ENCODE measurements around the gene OGFOD1.
"Not testable (repeated sequence)": the region's sequence is repeated elsewhere in the genome, so short reads cannot be mapped to it uniquely, and the experiment has no call there.

OGFOD1 gene

DNA sequence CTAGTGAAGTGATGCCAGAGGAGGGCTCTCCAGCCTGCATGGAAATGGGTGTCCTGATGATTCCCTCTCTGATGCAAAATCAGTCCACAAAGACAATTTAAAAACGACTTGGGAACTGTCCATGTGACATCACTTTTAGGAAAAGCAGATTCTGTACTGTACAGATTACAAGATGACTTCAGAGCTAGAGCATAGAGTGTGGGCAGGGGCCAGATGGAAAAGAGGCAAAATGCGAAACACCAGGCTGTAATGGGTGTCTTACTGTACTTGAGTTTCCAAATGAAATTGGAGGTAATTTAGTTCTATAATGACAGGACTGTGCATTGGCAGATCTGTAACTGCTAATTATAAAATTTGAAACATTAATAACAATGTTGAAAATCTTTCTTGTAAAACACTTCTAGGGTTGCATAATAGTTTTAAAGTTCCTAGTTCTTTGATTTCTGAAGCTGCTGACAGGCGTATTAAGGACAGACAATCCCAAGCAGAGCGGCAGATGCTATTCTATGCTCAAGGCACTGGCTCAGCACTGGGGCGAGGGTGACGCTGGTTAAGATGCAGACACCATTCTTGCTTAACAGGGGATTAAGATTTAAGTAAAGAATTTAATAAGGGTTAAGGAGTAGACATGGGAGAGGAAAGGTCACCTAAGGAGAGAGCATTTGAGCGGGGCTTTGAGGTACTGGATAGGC lies 29.6 kb downstream of the OGFOD1 start:
- DNase-seq (ENCODE audit: low spot score), result no peak

DNA sequence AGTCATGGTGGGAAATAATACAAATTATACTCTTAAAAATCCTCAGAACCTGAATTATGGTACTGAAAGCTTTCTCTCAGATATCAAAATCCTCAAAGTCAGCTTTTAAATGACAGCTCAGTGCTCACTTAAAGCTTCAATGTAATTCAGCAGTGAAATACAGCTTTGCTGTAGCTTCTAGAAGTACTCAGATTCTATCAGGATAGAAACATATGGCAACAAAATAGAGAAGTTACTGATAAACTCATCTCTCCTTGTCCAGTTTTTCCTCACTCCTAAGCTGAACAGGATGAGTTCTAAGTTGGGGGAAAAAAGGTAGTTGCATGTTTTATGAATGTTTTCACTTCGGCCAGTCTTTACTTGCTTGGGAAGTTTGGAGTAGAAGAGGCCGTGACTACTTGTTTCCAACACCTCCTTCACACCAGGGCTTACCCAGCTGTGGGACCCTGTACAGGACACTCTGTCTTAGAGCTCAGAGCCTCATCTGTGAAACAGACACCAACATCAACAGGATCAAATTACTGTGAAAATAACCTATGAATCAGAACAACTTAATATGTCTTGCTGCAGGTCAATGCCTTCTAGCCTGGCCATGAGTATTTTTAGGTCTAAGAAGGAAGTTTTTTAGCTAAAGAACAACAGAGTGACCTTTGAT lies 30.2 kb downstream of the OGFOD1 start:
- no peak for DNase-seq (ENCODE audit: low spot score)

DNA sequence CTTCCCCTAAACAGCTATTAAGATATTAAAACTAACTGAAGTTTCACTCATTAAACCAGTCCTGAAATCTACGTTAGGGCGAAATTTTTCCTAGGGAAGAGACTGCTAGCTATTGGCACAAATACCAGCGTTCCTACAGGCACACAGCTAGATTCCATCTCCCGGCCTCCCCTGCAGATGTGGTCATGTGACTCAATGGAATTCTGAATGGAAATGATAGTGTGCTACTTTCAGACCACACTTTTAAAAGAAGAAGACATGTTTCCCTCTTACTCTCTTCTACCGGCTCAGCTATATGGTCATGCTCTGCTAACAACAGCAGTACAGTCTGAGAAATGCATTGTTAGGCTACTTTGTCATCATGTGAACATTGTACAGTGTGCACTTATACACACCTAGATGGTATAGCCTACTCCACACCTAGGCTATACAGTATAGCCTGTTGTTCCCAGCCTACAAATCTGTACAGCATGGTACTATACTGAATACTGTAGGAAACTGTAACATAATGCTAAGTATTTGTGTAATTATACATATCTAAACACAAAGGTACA lies 31.4 kb downstream of the OGFOD1 start:
- DNase-seq (ENCODE audit: low spot score), result no peak

DNA sequence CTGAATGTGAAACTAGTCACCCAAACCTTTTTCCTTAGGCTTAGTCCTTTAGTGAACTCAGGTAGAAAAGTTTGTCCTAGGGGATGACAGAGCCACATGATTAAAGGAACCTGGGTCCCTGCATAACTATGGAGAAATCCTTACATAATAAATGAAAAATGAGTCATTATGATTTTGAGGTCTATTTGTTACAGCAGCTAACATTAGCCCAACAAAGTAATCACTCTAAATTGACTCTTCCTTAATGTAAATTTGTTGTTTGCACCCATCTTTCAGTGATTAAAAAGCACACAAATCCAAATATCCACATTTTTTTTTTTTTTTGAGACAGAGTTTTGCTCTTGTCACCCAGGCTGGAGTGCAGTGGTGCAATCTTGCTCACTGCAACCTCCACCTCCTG lies 32.0 kb downstream of the OGFOD1 start:
- no peak for DNase-seq (ENCODE audit: low spot score)

DNA sequence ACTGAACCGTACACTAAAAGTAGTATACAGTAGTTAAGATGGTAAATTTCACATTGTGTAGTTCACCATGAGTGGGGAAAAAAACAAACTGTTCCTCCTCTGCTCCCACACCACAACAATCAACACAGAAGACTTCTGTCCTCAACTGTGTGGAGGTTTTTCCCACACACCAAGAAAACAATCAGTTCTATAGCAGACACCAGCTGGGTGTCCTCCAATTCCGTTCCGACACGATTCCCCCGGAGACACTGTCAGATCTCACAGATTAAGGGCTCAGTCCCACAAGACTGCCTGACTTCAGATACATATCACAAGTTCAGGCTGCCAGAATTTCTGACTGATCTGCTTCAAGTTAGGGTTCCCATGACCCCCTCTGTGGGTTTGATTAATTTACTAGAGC lies 36.7 kb downstream of the OGFOD1 start:
- DNase-seq (ENCODE audit: low spot score), result no peak

- not testable (repeated sequence) for DNase-seq (ENCODE audit: low spot score)
Observed at GRCh38 chr16:56488868-56489267, 37.5 kb downstream of the OGFOD1 start.

GRCh38 chr16:56491657-56492261 lies 40.4 kb downstream of the OGFOD1 start:
- DNase-seq (ENCODE audit: low spot score), result no peak

- no peak for DNase-seq (ENCODE audit: low spot score)
Observed at GRCh38 chr16:56493126-56493525, 41.8 kb downstream of the OGFOD1 start.

DNA sequence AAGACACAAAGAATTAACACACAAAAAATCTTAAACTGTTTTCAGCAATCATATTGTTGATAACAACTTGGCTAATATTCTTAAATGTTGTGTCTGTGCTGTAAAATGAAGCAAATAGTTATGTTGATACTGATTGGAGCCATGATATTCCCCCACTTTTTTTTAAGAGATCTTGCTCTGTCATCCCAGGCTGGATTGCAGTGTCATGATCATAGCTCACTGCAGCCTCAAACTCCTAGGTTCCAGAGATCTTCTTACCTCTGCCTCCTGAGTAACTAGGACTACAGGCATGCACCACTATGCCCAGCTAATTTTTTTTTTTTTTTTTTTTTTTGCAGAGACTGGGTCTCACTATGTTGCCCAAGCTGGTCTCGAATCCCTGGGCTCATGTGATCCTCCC lies 42.5 kb downstream of the OGFOD1 start:
- DNase-seq (ENCODE audit: low spot score), result no peak

DNA sequence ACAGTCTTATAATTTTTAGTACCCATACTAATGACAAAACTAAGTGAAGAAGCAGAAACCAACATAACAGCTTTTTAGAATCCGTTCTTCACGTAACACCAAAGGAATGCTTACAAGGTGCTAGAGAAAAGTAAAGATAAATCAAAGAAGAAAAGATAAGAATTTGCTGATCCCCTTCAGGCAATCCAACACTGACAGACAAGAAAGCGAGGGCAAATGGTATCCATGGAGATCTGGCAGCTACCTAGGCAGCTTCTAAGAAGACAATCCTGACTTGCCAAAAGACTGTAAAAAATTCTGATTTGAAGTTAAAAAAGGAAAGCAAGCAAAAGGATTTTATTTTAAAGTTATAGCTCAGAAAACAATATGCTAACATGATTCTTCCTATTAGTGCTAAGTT lies 53.8 kb downstream of the OGFOD1 start:
- DNase-seq (ENCODE audit: low spot score), result no peak

GRCh38 chr16:56506941-56507340 lies 55.6 kb downstream of the OGFOD1 start:
- no peak for DNase-seq (ENCODE audit: low spot score)

DNA sequence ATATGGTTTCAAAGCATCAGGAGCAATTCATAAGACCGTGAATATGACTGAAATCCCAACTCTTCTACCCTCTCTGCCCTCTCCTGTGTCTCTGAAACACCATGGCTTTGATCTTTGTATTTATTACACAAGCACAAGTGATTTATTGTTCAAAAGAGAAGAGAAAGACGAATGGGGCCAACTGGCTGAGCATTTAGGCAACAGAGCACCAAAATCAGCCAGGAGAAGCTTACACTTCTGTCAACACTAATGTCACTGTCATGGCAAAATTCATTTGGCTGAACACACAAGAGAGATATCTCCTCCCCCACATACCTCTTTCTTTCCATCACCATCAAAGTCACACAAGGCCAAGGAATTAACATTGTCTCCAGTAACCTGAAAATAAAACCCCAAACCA lies 59.2 kb downstream of the OGFOD1 start:
- no peak for DNase-seq (ENCODE audit: low spot score)

DNA sequence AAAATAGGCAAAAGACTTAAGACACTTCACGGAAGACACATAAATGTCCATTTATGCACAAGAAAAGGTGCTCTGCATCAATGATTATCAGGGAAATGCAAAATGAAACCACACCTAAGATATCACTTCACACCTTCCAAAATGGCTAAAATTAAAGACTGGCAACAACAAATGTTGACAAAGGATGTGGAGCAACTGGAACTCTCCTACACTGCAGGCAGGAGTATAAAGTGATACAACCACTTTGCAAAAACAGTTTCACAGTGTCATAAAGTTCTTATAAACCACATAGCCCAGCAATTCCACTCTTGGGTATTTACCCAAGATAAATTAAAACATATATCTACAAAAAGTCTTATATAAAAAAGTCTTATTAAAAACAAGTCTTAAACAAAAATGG lies 60.7 kb downstream of the OGFOD1 start:
- no peak for DNase-seq (ENCODE audit: low spot score)

DNA sequence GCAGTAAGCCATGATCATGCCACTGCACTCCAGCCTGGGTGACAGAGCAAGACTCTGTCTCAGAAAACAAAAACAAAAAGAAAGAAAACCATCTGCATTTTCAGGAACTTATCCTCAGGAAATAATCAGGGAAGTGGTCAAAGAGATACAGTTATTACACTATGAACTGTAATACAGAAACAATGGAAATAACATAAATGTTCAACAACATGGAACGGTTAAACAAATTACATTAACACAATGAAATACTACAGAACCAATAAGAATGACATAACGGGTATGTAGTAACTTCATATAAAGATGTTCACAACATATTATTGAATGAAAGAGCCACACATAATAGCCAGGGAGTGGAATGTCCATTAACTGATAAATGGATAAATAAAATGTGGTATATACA lies 61.7 kb downstream of the OGFOD1 start:
- DNase-seq (ENCODE audit: low spot score), result no peak

DNA sequence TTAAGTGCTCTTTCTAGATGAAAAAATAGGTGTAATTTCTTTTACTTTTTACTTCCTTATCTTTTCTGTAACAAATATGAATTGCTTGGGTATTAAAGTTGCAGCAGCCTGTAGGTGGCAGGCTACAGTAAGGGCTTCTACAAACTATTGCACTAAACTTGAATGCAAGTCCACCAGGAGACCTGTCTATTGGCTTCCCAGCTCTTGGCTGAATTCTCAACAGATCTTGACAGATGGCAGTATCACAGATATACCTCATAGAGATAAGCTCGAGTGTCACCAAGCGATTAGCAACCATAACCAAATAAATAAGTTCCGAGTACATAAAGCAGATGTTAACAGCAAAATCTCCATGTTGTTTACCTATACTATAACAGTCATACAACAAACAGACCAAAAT lies 62.6 kb downstream of the OGFOD1 start:
- DNase-seq (ENCODE audit: low spot score), result no peak

GRCh38 chr16:56514845-56515244 lies 63.5 kb downstream of the OGFOD1 start:
- no peak for DNase-seq (ENCODE audit: low spot score)

DNA sequence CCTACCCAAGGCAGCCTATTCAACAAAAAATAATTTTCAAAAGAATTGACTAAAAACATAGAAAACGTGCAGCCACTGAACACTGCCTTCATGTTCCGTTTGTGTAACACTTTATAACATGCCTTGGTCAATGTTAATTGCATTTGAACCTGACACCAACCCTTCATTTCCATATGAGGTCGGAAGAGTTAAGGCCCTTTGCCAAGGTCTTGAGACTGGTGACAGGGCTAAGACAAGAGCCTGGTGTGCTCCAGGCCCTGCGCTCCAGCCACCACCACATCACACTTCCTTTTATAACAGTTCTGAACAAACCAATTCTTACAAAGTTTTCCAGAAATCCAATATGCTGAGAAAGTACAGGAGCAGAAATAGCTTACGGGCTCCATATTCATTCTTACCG lies 64.3 kb downstream of the OGFOD1 start:
- DNase-seq (ENCODE audit: low spot score), result no peak

DNA sequence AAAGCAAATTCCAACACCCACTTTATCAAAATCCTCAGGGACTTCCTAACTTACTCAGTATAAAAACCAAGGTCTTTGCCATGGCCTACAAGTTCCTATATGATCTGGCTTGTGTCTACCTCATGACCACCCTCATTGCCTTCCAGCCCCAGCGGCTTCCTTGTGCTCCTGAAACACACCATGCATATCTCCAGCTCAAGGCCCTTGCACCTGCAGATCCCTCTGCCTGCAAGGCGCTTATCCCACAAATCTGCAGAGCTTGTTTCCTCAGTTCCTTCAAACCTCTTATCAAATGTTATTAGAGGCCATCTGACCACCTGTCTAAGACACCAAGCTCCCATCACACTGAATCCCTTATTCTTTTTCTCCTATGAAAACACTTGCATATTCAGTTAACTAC lies 65.9 kb downstream of the OGFOD1 start:
- DNase-seq (ENCODE audit: low spot score), result no peak

GRCh38 chr16:56518425-56518824 lies 67.1 kb downstream of the OGFOD1 start:
- DNase-seq (ENCODE audit: low spot score), result no peak

DNA sequence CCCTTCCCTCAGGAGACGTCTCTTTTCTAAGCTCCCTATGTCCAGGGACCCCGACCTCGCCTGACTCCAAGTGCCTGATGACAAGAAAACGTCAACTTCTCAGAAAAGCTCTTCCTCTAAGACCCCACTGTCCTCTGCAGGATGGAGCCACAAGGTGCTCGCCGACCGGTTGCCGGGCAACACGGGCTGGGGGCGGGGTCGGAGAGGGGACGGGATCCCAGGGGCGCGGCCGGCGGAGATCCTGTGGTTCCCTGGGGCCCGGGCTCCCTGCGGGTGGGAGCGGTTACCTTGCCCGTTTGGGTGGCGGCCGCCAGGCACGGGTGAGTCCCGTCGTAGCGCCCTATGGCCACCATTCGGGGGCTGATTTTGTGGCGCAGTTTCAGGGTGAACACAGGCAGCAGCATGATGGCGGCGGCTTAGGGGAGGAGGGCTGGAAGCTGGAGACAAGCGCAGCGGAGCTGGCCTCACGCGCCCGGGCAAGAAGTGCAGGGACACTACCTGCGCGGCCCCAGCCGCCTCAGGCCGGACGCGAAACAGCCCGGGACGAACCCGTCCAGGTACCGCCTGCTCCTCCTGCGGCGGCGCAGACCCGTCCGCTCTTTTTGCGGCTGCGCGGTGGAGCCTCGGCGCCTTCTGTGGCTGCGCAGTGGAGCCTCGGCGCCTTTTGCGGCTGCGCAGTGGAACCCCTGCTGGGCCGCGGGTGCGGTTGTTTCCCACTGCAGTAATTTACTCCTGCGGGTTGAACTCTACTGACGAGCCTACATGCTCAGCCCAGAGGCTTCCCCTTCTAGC lies 68.3 kb downstream of the OGFOD1 start, which contains the start of gene BBS2:
Gene BBS2, minus strand, starts transcription at position 566 of the 792 bp plus-strand sequence. Its CDS starts 162 bp downstream, at position 404.
- DNase-seq (ENCODE audit: low spot score), result peak; percentile 92

DNA sequence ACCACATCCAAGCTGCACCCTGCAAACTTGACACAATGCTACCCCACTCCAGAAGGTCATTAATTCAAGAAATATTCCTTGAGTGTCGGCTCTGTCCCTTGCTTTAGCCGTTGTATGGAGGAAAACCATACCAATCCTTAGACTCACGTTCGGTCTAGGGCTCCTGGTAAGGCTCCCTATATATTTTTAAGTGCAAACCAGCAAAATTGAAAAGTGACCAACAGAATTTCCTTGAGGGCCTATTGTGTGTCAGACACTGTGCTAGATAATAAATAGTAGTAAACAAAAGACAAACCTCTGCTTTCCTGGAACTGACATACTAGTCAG lies 68.9 kb downstream of the OGFOD1 start:
- no peak for DNase-seq (ENCODE audit: low spot score)

GRCh38 chr16:56525236-56525635 lies 73.9 kb downstream of the OGFOD1 start:
- no peak for DNase-seq (ENCODE audit: low spot score)
